Measurements from ENCODE around the gene RBM10.
"Not testable (repeated sequence)": the region's sequence is repeated elsewhere in the genome, so short reads cannot be mapped to it uniquely, and the experiment has no call there.

The RBM10 gene

DNA sequence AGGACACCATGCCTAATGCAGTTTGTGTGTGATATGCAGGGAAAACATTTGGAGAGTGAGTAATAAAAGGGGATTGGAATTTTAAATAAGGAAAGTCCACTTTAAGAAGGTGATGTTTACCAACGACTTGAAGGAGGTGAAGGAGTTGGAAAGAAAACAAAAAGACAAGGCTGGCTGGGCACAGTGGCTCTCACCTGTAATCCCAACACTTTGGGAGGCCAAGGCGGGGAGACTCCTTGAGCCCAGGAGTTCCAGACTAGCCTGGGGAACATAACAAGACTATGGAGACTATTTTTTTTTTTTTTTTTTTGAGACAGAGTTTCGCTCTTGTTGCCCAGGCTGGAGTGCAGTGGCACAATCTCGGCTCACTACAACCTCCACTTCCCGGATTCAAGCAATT, 11.5 kb upstream of the RBM10 start:
- Mint-ChIP-seq H3K36me3 (ENCODE audit: insufficient read depth) (peaks cover 10% of the 10 kb centered on the region), H3K27ac (ENCODE audit: low read depth) (no peak overlapping the region), H3K9me3 (no peaks in the 10 kb centered on the region), H3K27me3 (no peaks in the 10 kb centered on the region), H3K4me3 (no peak overlapping the region), H3K4me1 (no peaks in the 10 kb centered on the region)
- no peak for DNase-seq (ENCODE audit: low spot score in 2 of 2)
- no peak for ATAC-seq (replicated peaks; ENCODE audit: extremely low read depth, poor library complexity, severe bottlenecking)

DNA sequence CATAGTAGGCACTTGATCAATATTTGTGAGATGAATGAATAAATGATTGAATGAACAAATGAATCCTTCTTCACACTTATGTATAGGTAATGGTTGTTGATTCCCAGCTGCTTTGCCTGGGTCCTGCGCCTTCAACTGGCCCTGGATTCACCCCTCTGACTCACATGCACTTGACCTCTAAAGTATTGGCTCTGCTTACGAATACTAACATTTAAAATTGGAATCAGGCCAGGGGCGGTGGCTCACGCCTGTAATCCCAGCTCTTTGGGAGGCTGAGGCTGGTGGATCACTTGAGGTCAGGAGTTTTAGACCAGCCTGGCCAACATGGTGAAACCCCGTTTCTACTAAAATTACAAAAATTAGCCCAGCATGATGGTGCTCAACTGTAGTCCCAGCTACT, 9.4 kb upstream of the RBM10 start:
- not testable (repeated sequence) for H3K4me1 Mint-ChIP-seq; H3K9me3 Mint-ChIP-seq; DNase-seq (ENCODE audit: low spot score in 2 of 2); ATAC-seq (replicated peaks; ENCODE audit: extremely low read depth, poor library complexity, severe bottlenecking); H3K4me3 Mint-ChIP-seq; H3K27ac Mint-ChIP-seq (ENCODE audit: low read depth); H3K27me3 Mint-ChIP-seq
- H3K36me3 Mint-ChIP-seq (ENCODE audit: insufficient read depth), result peaks cover 11% of the 10 kb centered on the region

DNA sequence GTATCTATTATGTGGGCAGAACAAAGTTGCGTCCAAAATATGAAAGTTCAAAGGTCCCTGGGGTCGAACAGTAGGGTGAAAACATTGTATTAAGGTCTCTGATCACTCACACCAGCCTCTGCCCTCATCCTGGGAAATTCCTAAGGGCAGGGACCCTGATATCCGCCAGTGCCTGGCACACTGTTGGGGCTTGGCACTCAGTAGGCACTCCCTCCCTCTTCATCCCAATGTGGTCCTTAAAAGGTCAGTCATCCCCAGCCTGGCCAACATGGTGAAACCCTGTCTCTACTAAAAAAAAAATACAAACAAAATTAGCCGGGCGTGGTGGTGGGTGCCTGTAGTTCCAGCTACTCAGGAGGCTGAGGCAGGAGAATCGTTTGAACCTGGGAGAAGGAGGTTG, 6.8 kb upstream of the RBM10 start:
- H3K4me3 Mint-ChIP-seq, result no peak overlapping the region

DNA sequence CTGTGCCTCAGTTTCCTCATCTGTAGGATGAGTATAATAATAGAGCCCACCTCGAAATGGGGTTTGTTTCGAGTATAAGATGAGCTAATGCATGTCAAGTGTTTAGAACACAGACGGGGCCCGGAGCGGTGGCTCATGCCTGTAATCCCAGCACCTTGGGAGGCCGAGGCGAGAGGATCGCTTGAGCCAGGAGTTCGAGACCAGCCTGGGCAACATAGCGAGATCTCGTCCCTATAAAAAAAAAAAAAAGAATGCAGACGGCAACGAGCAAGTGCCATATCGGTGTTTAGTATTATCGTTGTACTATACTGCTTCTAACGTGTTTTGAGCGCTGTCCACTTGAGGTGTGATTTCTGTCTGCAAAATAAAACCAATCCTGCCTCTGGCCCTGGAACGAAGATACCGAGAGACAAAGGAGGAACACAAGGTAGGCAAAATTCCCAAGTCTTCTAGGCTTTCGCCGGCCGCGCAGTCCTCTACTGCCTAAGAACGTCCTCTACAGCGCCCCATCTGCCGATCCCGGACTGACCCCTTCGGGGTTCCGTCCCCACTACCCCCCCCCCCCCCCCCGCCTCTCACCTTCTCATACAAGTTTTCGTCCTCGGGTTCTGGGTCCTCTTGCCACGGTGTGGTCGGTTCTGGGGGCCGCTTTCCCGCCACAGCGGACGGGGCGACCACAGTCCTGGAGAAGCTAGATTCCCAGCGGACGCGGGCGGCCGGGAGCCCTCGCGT, 961 bp upstream of the RBM10 start:
- Mint-ChIP-seq H3K27ac (ENCODE audit: low read depth) (peak overlapping the region; percentile 98), H3K9me3 (no peaks in the 10 kb centered on the region), H3K27me3 (no peaks in the 10 kb centered on the region), H3K4me1 (peaks cover 31% of the 10 kb centered on the region), H3K4me3 (peak overlapping the region; percentile 99), H3K36me3 (ENCODE audit: insufficient read depth) (peaks cover 28% of the 10 kb centered on the region)
- DNase-seq (ENCODE audit: low spot score in 2 of 2), result no peak
- no peak for ATAC-seq (replicated peaks; ENCODE audit: extremely low read depth, poor library complexity, severe bottlenecking)

More for the DNA sequence above, 6.8 kb upstream of the RBM10 start:
- DNase-seq (ENCODE audit: low spot score in 2 of 2) (no peak), ATAC-seq (replicated peaks; ENCODE audit: extremely low read depth, poor library complexity, severe bottlenecking) (no peak)
- H3K27ac Mint-ChIP-seq (ENCODE audit: low read depth), result no peak overlapping the region
- peaks cover 14% of the 10 kb centered on the region for H3K36me3 Mint-ChIP-seq (ENCODE audit: insufficient read depth)
- peaks cover 12% of the 10 kb centered on the region for H3K4me1 Mint-ChIP-seq
- no peaks in the 10 kb centered on the region for H3K9me3 Mint-ChIP-seq
- no peaks in the 10 kb centered on the region for H3K27me3 Mint-ChIP-seq

DNA sequence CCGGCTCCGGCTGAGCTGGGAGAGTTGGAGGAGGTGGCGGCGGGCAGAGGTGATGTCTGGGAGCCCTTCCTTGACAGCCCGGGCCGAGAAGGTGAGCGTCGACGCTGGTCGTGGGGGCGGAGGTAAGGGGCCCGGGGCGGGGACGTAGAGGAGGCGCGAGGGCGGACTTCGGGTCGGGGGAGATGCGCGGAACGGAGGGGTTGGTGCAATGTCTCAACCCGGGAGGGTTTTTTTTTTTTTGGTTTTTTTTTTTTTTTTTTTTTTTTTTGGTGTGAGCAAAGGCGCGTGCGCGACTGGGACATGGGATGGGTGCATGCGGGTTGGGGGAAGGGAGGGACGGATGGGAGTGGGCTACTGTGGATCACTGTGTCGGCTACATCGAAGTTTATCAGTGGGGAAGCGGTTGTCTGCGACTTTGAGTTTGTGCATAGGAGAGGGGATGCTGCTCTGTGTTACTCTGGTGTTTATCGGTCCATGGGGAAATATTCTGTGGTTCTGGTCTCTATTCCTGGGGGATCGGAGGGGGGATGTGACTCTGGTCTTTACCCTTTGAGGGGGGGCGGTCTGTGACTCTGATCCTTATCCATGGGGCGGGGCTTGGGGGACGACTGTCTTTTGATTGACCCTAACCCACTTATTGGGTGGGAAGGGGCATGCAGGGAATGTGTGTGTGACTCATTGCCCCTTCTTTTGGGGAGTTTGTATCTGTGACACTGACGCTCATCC, 537 bp downstream of the RBM10 start:
- Mint-ChIP-seq H3K27ac (ENCODE audit: low read depth) (peak overlapping the region; percentile 98), H3K4me3 (peak overlapping the region; percentile 99), H3K4me1 (peaks cover 29% of the 10 kb centered on the region), H3K9me3 (no peaks in the 10 kb centered on the region), H3K36me3 (ENCODE audit: insufficient read depth) (peaks cover 30% of the 10 kb centered on the region), H3K27me3 (no peaks in the 10 kb centered on the region)
- peak; percentile 16 for ATAC-seq (replicated peaks; ENCODE audit: extremely low read depth, poor library complexity, severe bottlenecking)
- no peak for DNase-seq (ENCODE audit: low spot score in 2 of 2)

DNA sequence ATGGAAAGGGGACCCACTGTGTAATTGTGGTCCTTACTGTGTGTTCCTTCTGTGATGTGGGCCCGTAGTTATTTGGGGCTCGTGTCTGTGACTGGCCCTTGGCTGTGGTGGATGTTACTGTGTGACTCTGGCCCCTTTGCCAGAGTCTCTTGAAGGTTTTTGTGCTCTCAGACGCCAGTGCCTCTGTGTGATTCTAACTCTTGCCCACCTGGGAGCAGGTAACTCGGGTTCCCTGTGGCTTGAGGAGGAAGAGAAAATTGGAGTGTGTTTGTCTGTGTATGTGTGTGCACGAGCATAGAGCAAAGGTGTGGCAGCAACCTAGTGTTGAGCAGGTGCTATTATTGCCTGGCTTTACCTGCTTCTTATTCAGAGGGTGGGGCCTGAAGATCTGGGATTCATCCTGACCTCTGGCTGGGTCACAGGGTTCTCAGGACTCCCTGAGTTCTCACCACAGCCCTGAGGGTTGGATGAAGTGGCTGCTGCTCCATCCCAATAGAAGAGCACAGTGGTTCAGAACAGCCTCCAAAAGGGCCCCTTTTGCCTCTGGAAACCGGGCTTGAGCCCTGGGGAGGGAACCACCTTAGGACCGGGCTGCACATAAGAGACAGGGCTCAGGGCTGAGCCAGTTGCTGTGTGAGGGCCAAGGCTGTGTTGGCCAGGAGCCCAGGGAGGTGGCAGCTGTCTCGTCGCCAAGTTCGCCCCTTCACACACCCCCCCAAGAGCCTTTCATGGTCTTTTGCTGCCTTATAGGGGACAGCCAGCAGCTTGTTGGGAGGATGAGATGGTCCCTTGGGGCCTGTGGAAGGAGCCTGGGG, 1.3 kb downstream of the RBM10 start:
- Mint-ChIP-seq H3K27me3 (no peaks in the 10 kb centered on the region), H3K9me3 (no peaks in the 10 kb centered on the region), H3K36me3 (ENCODE audit: insufficient read depth) (peaks cover 31% of the 10 kb centered on the region), H3K27ac (ENCODE audit: low read depth) (peak overlapping the region; percentile 98), H3K4me3 (peak overlapping the region; percentile 99), H3K4me1 (peaks cover 26% of the 10 kb centered on the region)
- no peak for DNase-seq (ENCODE audit: low spot score in 2 of 2)
- no peak for ATAC-seq (replicated peaks; ENCODE audit: extremely low read depth, poor library complexity, severe bottlenecking)

DNA sequence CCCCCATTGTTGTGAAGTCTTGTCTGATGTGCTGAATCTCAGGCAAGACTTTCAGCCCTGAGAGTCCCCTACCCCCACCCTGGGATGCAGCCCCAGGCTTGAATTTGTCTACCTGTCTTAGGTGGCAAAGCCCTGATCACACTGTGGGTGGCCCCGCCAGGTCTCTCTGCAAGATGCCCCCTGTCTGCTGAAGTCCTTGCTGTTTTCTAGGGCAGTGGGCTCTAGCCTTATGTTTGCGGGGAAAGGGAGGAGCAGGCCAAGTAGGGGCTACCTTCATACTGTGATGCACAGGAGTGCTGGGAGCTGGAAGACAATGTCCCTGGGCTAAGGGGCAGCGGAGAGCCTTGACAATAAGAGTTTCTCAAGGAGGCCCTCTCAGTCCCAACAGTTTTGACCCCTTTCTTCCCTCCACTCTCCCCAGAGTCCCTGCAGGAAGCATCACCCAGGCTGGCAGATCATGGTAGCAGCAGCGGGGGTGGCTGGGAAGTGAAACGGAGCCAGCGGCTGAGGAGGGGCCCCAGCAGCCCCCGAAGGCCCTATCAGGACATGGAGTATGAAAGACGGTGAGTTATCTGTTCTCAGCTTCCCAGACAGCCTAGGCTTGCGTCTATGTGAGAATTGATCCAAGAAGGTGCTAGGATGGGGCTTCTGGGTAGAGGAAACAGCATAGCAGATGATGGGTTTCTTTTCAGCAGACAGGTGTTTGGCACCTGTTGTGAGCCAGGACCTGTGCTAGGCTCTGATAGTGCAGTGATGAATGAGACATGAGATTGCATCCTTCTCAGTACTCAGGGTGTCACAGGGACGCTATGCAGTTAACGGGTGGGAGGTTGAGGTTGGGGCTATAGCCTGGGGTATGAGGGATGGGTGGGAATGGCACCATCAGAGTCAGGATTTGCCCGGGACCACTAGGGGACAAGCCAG, 2.2 kb downstream of the RBM10 start:
- peak overlapping the region; percentile 99 for H3K4me3 Mint-ChIP-seq
- H3K9me3 Mint-ChIP-seq, result no peaks in the 10 kb centered on the region
- DNase-seq (ENCODE audit: low spot score in 2 of 2) (no peak), ATAC-seq (replicated peaks; ENCODE audit: extremely low read depth, poor library complexity, severe bottlenecking) (no peak)
- H3K36me3 Mint-ChIP-seq (ENCODE audit: insufficient read depth), result peaks cover 32% of the 10 kb centered on the region
- H3K27me3 Mint-ChIP-seq, result no peaks in the 10 kb centered on the region
- H3K4me1 Mint-ChIP-seq, result peaks cover 26% of the 10 kb centered on the region
- peak overlapping the region; percentile 76 for H3K27ac Mint-ChIP-seq (ENCODE audit: low read depth)

DNA sequence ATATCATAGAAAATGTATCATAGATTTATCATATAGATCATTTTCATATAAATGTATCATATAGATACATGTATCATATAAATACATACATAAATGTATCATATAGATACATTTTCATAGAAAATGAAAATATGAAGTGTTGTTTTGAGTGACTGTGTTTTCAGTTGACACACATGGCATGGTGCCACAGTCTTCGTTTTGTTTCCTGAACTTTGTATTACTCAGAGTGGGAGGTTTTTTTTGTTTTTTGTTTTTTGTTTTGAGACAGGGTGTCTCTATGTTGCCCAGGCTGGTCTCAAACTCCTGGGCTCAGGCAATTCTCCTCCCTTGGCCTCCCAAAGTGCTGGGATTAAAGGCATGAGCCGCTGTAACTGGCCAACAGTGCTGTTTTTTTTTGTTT, 3.9 kb downstream of the RBM10 start:
- Mint-ChIP-seq H3K36me3 (ENCODE audit: insufficient read depth) (peaks cover 36% of the 10 kb centered on the region), H3K9me3 (no peaks in the 10 kb centered on the region), H3K27ac (ENCODE audit: low read depth) (no peak overlapping the region), H3K4me1 (peaks cover 16% of the 10 kb centered on the region), H3K27me3 (no peaks in the 10 kb centered on the region), H3K4me3 (no peak overlapping the region)
- ATAC-seq (replicated peaks; ENCODE audit: extremely low read depth, poor library complexity, severe bottlenecking) (no peak), DNase-seq (ENCODE audit: low spot score in 2 of 2) (no peak)

DNA sequence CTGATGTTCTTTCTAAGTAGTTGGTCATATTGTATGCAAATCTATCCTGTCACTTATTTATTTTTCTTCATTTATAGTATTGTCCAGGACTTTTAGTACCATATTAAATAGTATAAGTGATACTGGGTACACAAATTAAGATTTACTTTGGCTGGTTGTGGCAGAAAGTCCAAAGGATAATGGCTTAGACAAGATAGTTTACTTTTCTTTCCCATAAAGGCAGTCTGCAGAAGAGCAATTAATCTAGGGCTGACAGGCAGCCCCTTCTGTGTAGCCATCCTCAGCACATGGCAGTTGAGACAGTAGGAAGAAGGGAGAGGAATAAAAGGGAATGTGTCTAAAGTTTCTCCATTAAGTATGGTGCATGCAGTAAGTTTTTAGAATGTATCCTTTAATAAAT, 6.4 kb downstream of the RBM10 start:
- Mint-ChIP-seq H3K27ac (ENCODE audit: low read depth) (no peak overlapping the region), H3K36me3 (ENCODE audit: insufficient read depth) (peaks cover 39% of the 10 kb centered on the region), H3K27me3 (no peaks in the 10 kb centered on the region)

DNA sequence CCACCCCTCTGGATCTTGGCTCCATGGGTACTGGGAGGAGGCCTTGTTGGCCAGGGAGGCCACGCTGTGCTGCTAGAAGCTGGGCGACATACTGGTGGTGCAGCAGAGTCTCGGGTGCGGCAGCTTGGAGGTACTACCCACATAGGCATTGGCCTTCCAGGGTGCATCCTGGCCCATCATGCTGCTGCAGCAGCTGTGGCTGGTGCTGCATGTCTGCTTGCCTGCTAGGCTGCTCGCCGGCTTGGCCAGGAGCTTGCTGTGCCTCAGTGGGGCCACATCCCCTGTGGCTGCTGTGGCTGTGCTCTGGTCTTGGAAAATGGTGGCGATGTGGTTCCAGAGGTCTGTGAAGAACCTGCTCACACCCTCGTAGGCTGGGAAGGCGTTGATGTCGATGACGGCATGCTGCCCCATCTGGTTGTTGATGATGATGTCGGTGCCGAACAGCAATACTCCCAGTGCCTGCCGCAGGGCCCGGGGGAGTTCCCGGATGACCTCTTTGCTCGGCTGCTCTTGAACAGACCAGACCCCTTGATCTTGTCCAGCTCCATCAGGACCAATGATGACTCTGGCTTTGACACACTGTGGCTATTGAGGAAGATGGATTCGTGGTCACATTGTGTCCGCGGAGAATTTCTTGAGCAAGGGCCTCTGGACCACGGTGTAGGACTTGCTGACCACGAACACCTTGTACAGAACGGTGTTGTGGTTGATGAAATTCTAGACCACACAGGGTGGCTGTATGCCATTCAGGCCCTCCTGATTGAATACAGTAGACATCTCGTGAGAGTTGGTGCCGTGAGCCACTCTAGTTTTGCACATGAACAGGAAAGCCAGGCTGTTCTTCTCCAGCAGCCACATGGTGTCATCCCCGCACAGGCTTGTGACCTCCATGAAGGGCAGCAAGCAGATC, 11.8 kb downstream of the RBM10 start:
- ATAC-seq (replicated peaks; ENCODE audit: extremely low read depth, poor library complexity, severe bottlenecking) (no peak), DNase-seq (ENCODE audit: low spot score in 2 of 2) (no peak)
- H3K27ac Mint-ChIP-seq (ENCODE audit: low read depth), result no peak overlapping the region
- H3K4me1 Mint-ChIP-seq, result no peaks in the 10 kb centered on the region
- peaks cover 47% of the 10 kb centered on the region for H3K36me3 Mint-ChIP-seq (ENCODE audit: insufficient read depth)
- H3K9me3 Mint-ChIP-seq, result no peaks in the 10 kb centered on the region
- no peak overlapping the region for H3K4me3 Mint-ChIP-seq
- no peaks in the 10 kb centered on the region for H3K27me3 Mint-ChIP-seq

More for the DNA sequence above, 6.4 kb downstream of the RBM10 start:
- DNase-seq (ENCODE audit: low spot score in 2 of 2) (no peak), ATAC-seq (replicated peaks; ENCODE audit: extremely low read depth, poor library complexity, severe bottlenecking) (no peak)
- Mint-ChIP-seq H3K9me3 (no peaks in the 10 kb centered on the region), H3K4me3 (no peak overlapping the region), H3K4me1 (peaks cover 10% of the 10 kb centered on the region)

DNA sequence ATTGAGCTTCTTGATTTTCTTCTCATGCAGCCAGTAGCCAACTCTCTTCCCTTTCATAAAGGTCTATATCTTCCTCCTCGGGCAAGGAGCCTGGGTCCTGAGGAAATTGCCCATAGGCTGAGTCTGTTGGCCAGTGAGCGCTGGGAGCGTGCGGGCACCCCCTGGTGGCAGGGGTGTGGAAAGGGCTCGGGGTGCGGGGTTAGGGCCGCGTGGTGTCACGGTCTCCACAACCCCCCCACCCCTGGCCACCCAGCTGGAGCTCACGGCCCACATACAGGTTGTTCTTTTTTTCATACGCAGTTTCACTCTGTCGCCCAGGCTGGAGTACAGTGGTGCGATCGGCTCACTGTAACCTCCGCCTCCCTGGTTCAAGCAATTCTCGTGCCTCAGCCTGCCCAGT, 13.1 kb downstream of the RBM10 start:
- no peak overlapping the region for H3K4me3 Mint-ChIP-seq
- no peaks in the 10 kb centered on the region for H3K9me3 Mint-ChIP-seq
- H3K4me1 Mint-ChIP-seq, result no peaks in the 10 kb centered on the region
- no peaks in the 10 kb centered on the region for H3K27me3 Mint-ChIP-seq
- no peak for ATAC-seq (replicated peaks; ENCODE audit: extremely low read depth, poor library complexity, severe bottlenecking)
- DNase-seq (ENCODE audit: low spot score in 2 of 2), result no peak
- H3K27ac Mint-ChIP-seq (ENCODE audit: low read depth), result no peak overlapping the region
- peaks cover 42% of the 10 kb centered on the region for H3K36me3 Mint-ChIP-seq (ENCODE audit: insufficient read depth)
